HG02642 (cell line): ENCODE data around the gene HLA-B.
A peak's percentile ranks its signal among the peaks of the same experiment; 100 is the strongest.
"Not testable (repeated sequence)": the region's sequence is repeated elsewhere in the genome, so short reads cannot be mapped to it uniquely, and the experiment has no call there.

ENCODE experiments used
- ATAC-seq: cut with Tn5 transposase; IDR thresholded peaks from one replicate; pipeline ENCODE4 v1.9.1; 2021; ENCODE audit warnings: mild to moderate bottlenecking; ENCODE audit not compliant: unreplicated experiment, poor library complexity

HLA-B gene

GRCh38 chr6:31386099-31386498 is 29.1 kb upstream of the HLA-B start:
- no peak for ATAC-seq

DNA sequence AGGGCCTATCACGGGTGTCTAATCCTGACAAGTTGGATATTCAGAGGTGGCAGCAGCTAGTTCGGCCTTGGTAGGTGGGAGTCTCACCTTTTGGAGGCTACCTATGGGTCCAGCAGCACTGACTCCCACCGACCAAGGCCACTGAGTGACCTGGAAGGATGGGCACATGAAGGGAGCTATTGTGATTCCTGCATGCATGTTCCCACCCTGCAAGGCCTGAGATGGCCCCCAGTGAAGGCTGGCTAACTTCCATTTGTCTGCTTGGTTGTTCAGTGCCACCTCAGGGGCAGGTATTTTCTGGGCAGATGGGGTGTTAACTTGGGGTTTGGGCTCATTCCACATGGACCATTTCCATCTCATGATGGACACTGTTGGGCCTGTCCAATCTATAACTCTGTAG is 28.1 kb upstream of the HLA-B start:
- ATAC-seq = no peak

GRCh38 chr6:31383149-31383548 is 26.2 kb upstream of the HLA-B start:
- no peak for ATAC-seq

DNA sequence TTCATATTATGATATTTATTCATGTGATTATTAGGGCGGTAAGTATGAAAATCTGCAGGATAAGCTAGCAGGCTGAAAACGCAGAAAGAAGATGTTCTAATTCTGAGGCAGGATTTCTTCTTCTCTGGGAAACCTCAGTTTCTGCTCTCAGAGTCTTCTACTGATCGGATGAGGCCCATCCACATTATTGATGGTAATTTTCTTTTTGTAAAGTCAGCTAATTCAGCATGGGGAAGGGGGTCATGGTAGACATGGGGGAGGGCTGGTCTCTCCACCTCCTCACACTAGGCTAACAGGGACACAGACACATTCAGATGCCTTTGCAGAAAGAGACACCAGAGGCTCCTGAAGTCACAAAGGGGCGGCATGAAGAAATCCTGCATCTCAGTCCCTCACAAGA is 24.7 kb upstream of the HLA-B start:
- no peak for ATAC-seq

DNA sequence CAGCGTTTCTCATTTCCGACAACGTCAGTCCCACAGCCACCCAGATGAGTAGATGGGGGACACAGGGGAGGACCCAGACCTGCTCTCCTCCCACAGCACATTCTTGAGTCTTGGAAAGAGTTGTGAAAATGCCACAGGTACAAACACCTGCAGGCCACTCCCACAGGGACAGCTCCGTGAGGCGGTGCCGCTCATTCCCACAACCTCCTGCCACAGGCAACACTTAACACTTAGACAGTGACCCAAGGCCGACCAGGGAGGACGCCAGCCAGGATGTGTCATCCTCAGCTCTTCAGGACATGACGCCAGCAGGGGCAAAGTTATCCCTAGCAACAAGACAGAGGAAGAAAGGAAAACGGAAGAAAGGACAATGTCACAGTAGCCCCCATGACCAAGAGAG is 22.9 kb upstream of the HLA-B start:
- ATAC-seq = no peak

- no peak for ATAC-seq
Observed at GRCh38 chr6:31378721-31379103, 21.7 kb upstream of the HLA-B start.

DNA sequence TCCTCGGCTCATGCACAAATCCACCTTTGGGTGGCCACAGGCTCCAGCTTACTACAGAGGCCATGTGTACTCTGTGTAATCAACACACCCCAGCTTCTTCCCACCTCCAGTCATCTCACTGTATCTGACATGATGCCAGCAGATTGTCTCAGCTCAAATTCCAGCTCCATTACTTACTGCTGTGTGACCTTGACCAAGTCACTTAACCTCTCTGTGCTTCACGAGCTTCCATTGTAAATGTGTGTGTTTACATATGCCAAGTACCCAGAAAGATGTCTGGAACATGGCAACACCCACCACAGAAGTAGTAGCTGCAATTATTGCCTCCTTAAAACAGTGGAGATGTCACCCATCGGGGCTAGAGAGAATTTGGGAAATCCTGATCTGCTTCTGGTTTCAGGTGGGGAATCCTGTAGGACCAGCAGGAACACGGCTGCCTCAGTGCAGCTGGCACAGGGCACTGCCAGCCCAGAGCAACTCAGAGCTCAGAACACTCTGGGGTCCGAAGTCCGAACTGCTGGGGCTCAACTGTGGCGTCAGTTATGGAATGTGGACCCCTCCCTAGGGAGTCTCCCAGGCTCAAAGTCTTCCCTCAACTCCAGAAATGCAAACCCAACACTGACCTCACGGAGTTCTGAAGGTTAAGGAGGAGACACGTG is 21.2 kb upstream of the HLA-B start:
- no peak for ATAC-seq

DNA sequence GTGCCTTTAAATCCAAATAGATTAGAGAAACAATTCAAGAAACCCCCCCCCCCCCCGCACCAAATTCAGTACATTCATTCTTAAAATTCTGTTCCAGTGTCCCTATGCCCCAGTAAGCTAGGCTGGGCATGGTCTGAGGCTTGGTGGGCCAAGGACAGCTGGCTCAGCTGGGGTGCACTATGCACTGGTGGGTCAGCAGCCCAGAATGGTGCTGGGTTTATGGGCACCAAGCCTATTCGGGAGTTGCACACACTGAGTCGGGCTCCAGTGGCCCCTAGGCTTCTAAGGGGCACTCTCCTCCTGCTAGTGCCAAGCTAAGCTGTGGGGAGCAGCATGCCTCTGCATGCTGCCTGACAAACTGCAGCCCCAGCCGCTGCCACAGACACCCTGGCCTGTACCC is 20.1 kb upstream of the HLA-B start:
- ATAC-seq = no peak

GRCh38 chr6:31375699-31376098 is 18.7 kb upstream of the HLA-B start:
- no peak for ATAC-seq

DNA sequence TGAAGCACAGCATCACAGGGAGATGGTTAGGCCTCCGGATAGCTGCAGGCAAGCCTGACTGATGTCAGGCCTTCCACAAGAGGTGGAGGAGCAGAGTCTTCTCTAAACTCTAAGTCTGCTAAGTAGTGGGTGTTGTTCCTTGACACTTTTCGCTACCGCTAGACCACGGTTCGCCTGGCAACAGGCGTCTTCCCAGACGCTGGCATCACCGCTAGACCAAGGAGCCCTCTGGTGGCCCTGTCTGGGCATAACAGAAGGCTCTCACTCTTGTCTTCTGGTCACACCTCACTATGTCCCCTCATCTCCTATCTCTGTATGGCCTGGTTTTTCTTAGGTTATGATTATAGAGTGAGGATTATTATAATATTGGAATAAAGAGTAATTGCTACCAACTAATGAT is 17.1 kb upstream of the HLA-B start:
- not testable (repeated sequence) for ATAC-seq

DNA sequence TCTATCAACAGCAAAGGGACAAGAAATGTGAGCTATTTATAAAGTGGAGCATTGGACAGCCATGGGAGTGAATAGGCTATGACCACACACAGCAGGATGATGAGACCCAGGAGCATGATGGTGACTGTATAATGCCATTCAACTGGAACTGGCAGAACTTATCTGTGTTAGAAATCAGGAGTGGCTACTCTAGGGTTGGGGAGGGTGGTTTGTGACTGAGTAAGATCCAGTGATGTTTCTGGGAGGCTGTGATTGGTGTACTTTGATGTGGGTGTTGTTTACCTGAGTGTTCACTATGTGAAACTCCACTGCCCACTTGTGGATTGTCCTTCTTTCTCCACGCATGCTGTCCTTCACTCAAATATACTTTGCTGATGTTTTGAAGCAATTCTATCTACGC is 11.5 kb upstream of the HLA-B start:
- ATAC-seq = no peak

DNA sequence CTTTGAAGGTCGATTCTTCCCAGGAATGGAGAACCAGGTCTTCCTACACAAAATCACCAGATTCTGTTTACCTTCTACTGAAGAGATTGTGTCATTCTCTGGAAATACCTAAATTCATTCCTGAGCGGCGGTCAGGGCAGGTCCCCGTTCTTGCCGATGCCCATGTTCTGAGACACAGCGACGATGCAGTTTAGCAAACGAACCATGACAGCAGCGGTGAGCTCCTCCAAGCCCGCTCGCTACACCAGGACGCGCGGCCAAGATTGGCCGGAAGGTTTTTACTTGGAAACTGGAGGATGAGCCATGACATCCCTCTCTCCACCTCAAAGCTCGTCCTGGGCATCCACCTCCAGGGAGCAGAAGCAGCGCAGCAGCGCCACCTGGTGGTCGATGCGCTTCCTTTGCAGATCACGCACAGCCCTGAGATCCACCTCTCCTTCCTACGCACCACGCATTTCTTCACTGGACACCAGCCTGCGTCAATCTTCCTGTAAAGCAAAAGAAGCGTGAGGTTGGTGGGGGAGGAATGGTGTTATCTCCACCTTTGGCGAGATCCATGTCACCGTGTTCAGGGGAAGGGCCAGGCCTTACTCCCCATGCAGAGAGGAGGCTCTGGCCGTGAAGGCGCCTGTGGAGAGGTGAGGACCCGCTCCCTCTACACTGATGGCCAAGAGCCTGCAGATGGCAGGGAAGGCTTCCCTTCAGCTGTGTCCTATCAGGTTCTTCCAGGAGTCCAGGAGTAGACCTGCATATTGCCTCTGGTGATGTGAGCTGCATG is 9.9 kb upstream of the HLA-B start:
- peak; percentile 78 for ATAC-seq

- no peak for ATAC-seq
Observed at GRCh38 chr6:31365864-31366263, 8.9 kb upstream of the HLA-B start.

DNA sequence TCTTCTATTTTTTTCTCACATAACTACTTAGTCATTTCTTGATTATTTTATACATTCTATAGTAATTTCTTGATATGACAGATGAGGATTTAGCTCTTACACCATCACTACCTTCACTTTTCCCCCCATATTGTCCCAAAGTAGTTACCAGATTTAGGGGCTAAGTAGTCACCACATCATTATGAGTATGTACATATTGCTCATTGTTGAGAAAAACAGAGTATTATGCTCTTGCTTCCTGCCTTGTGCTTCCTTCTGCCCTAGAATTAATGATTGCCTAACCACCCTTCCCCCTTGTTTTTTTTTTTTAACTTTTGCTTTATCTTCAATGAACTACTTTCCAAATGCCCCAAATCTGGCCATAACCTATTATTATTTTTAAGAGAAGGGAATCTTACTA is 6.8 kb upstream of the HLA-B start:
- ATAC-seq = no peak

GRCh38 chr6:31362751-31363150 is 5.8 kb upstream of the HLA-B start:
- ATAC-seq = no peak

DNA sequence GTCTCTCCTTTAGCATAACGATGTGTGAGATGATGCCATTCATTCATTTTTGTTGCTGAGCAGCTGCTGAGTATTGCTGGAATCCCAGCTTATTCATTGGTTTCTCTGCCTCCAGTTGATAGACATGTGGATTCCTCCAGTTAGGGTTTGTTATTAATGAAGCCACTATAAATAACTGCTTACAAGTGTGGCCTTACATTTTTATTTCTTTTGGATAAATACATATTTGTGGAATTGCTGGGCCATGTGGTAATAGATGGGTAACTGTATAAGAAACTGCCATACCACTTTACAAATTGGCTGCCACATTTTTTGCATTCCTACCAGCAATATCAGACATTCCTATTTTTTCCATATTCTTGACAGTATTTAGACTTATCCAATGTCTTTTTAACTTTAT is 2.6 kb upstream of the HLA-B start:
- ATAC-seq = no peak

DNA sequence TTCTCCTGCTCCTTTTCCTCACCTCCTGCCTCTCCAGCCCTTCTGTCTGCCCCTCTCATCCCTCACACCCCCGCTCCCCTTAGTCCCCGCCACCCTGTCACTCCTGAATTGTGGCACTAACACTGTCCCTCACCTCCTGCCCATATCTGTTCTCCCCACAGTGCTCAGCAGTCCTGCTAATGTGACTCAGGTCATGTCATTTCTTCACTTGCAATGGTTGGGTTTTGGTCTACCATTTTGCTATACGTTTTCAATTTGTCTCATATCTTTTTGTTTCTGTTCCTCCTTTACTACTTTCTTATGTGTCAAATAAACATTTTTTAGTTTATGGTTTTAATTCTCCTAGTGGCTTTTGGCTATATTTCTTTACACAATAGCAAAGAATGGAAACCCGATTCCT is 1.3 kb upstream of the HLA-B start:
- no peak for ATAC-seq

DNA sequence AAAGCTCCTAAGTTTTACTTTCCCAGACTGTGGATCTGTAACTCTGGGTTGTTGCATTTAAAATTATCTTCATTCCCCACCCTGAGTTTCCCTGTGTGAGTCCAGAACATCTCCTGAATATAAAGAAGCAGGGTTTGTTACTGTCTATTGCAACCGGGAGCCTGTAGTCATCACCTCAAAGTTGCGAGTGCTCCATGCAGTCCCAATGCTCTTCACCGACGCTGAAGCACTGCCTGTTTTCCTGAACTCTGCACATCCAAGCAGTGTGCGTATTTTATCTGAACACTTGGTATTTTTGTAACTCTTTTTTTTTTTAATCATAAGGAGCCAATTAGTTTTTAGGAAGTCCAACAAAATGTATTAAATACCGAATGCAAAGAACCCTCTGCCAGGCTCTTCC is 907 bp upstream of the HLA-B start:
- ATAC-seq = no peak

GRCh38 chr6:31356216-31356945 is 598 bp downstream of the HLA-B start:
- peak; percentile 34 for ATAC-seq

GRCh38 chr6:31355583-31355948 is 1.4 kb downstream of the HLA-B start:
- ATAC-seq = no peak

GRCh38 chr6:31354864-31355582 is 2.0 kb downstream of the HLA-B start:
- ATAC-seq = no peak
